ENCODE results near the gene NES. TPM values are rescaled to one million over a fixed set of nuclear protein-coding genes. Genes with fewer than 3 reads are reported as not detected.

Gene NES
- polyA plus RNA-seq, 4 donors = 0.22 to 17.9 (median 6.4) TPM

DNA sequence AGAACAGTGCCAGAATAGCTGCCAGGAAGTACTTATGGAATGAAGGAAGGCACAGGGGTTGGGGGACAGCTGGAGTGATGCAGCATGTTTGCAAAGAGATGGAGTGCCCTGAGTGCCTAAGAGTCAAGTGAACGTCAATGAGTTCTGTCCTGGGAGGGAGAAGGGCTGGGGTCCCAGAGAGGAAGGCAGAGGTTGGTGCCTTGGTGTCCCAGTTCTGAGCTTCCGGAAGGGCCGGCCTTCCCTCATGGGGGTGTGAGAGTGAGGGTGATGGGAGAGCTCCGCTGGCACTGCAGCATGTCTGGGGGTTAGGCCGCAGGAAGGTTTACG is 17.6 kb downstream of the NES start:
- H3K27me3 ChIP-seq (ENCODE audit: control insufficient read depth in 3 of 3, insufficient read depth in 3 of 3, low read length in 3 of 3) = peaks cover 0 to 21% (median 0%) of the 10 kb centered on the region in 3 donors
- no peaks in the 10 kb centered on the region for H3K9me3 ChIP-seq (ENCODE audit: control insufficient read depth in 2 of 2, insufficient read depth in 1 of 2, low read depth in 1 of 2, low read length in 1 of 2)
- peak overlapping the region in 2 of 3 donors; percentile 4 to 55 for H3K4me3 ChIP-seq (ENCODE audit: low read depth in 1 of 3, low read length in 3 of 3)
- FAIRE-seq (no peak), DNase-seq (no peak)
- WGBS, 3 donors = 24 to 33% (median 33%) methylated on average over 6 of the region's 6 CpGs
- H3K36me3 ChIP-seq (ENCODE audit: control insufficient read depth in 3 of 3, insufficient read depth in 2 of 3, low read depth in 1 of 3, low read length in 3 of 3) = peaks cover 0 to 14% (median 0%) of the 10 kb centered on the region in 3 donors
- H3K27ac ChIP-seq (ENCODE audit: low read depth in 1 of 3, low read length in 2 of 3) = peak overlapping the region in 1 of 3 donors; percentile 46
- peaks cover 2 to 64% (median 23%) of the 10 kb centered on the region in 3 donors for H3K4me1 ChIP-seq (ENCODE audit: control insufficient read depth in 3 of 3, insufficient read depth in 2 of 3, low read depth in 1 of 3, low read length in 2 of 3)

- peaks cover 0 to 16% (median 0%) of the 10 kb centered on the region in 3 donors for H3K36me3 ChIP-seq (ENCODE audit: control insufficient read depth in 3 of 3, insufficient read depth in 2 of 3, low read depth in 1 of 3, low read length in 3 of 3)
- H3K4me3 ChIP-seq (ENCODE audit: low read depth in 1 of 3, low read length in 3 of 3) = no peak overlapping the region
- H3K4me1 ChIP-seq (ENCODE audit: control insufficient read depth in 3 of 3, insufficient read depth in 2 of 3, low read depth in 1 of 3, low read length in 2 of 3) = peaks cover 2 to 58% (median 18%) of the 10 kb centered on the region in 3 donors
- FAIRE-seq (no peak), DNase-seq (no peak)
- no peak overlapping the region for H3K27ac ChIP-seq (ENCODE audit: low read depth in 1 of 3, low read length in 2 of 3)
- no peaks in the 10 kb centered on the region for H3K9me3 ChIP-seq (ENCODE audit: control insufficient read depth in 2 of 2, insufficient read depth in 1 of 2, low read depth in 1 of 2, low read length in 1 of 2)
- peaks cover 0 to 23% (median 0%) of the 10 kb centered on the region in 3 donors for H3K27me3 ChIP-seq (ENCODE audit: control insufficient read depth in 3 of 3, insufficient read depth in 3 of 3, low read length in 3 of 3)
- WGBS, 3 donors = 76 to 81% (median 76%) methylated on average over 10 of the region's 10 CpGs
Observed at GRCh38 chr1:156658945-156659574, 18.1 kb downstream of the NES start.

DNA sequence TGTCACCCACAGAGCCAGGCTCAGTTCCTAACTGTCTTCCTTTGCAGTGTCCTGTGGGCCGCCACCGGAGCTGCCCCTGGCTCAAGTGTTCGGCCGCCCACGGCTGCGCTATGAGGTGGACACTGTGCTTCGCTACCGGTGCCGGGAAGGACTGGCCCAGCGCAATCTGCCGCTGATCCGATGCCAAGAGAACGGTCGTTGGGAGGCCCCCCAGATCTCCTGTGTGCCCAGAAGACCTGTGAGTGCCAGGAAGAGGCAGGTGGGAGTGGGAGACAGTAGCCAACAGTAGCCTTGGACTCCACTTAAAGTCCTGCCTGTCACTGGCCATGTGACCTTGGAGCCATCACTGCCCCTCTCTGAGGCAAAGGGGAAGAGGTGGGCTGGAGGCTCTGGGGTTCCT is 18.7 kb downstream of the NES start:
- DNase-seq (no peak), FAIRE-seq (no peak)
- 91 to 94% (median 93%) methylated on average over 14 of the region's 14 CpGs for WGBS, 3 donors
- Histone ChIP-seq H3K36me3 (ENCODE audit: control insufficient read depth in 3 of 3, insufficient read depth in 2 of 3, low read depth in 1 of 3, low read length in 3 of 3) (peaks cover 0 to 16% (median 0%) of the 10 kb centered on the region in 3 donors), H3K27ac (ENCODE audit: low read depth in 1 of 3, low read length in 2 of 3) (no peak overlapping the region), H3K4me1 (ENCODE audit: control insufficient read depth in 3 of 3, insufficient read depth in 2 of 3, low read depth in 1 of 3, low read length in 2 of 3) (peaks cover 2 to 53% (median 15%) of the 10 kb centered on the region in 3 donors), H3K9me3 (ENCODE audit: control insufficient read depth in 2 of 2, insufficient read depth in 1 of 2, low read depth in 1 of 2, low read length in 1 of 2) (no peaks in the 10 kb centered on the region), H3K27me3 (ENCODE audit: control insufficient read depth in 3 of 3, insufficient read depth in 3 of 3, low read length in 3 of 3) (peaks cover 0 to 23% (median 0%) of the 10 kb centered on the region in 3 donors), H3K4me3 (ENCODE audit: low read depth in 1 of 3, low read length in 3 of 3) (no peak overlapping the region)

GRCh38 chr1:156657741-156658319 is 19.4 kb downstream of the NES start:
- Histone ChIP-seq H3K4me1 (ENCODE audit: control insufficient read depth in 3 of 3, insufficient read depth in 2 of 3, low read depth in 1 of 3, low read length in 2 of 3) (peaks cover 2 to 46% (median 15%) of the 10 kb centered on the region in 3 donors), H3K4me3 (ENCODE audit: low read depth in 1 of 3, low read length in 3 of 3) (no peak overlapping the region), H3K27ac (ENCODE audit: low read depth in 1 of 3, low read length in 2 of 3) (no peak overlapping the region), H3K9me3 (ENCODE audit: control insufficient read depth in 2 of 2, insufficient read depth in 1 of 2, low read depth in 1 of 2, low read length in 1 of 2) (no peaks in the 10 kb centered on the region), H3K27me3 (ENCODE audit: control insufficient read depth in 3 of 3, insufficient read depth in 3 of 3, low read length in 3 of 3) (peaks cover 0 to 23% (median 0%) of the 10 kb centered on the region in 3 donors), H3K36me3 (ENCODE audit: control insufficient read depth in 3 of 3, insufficient read depth in 2 of 3, low read depth in 1 of 3, low read length in 3 of 3) (peaks cover 0 to 16% (median 0%) of the 10 kb centered on the region in 3 donors)
- no peak for DNase-seq
- FAIRE-seq = no peak
- WGBS, 3 donors = 16 to 28% (median 22%) methylated on average over 15 of the region's 15 CpGs

GRCh38 chr1:156656806-156657740 is 20.1 kb downstream of the NES start:
- no peaks in the 10 kb centered on the region for H3K9me3 ChIP-seq (ENCODE audit: control insufficient read depth in 2 of 2, insufficient read depth in 1 of 2, low read depth in 1 of 2, low read length in 1 of 2)
- H3K27me3 ChIP-seq (ENCODE audit: control insufficient read depth in 3 of 3, insufficient read depth in 3 of 3, low read length in 3 of 3) = peaks cover 0 to 23% (median 0%) of the 10 kb centered on the region in 3 donors
- DNase-seq (peak; percentile 62 to 83), FAIRE-seq (no peak)
- peak overlapping the region in 1 of 3 donors; percentile 12 for H3K27ac ChIP-seq (ENCODE audit: low read depth in 1 of 3, low read length in 2 of 3)
- H3K36me3 ChIP-seq (ENCODE audit: control insufficient read depth in 3 of 3, insufficient read depth in 2 of 3, low read depth in 1 of 3, low read length in 3 of 3) = peaks cover 0 to 16% (median 0%) of the 10 kb centered on the region in 3 donors
- H3K4me1 ChIP-seq (ENCODE audit: control insufficient read depth in 3 of 3, insufficient read depth in 2 of 3, low read depth in 1 of 3, low read length in 2 of 3) = peaks cover 2 to 39% (median 14%) of the 10 kb centered on the region in 3 donors
- peak overlapping the region in 2 of 3 donors; percentile 12 to 24 for H3K4me3 ChIP-seq (ENCODE audit: low read depth in 1 of 3, low read length in 3 of 3)
- WGBS, 3 donors = 7 to 26% (median 19%) methylated on average over 54 of the region's 54 CpGs

DNA sequence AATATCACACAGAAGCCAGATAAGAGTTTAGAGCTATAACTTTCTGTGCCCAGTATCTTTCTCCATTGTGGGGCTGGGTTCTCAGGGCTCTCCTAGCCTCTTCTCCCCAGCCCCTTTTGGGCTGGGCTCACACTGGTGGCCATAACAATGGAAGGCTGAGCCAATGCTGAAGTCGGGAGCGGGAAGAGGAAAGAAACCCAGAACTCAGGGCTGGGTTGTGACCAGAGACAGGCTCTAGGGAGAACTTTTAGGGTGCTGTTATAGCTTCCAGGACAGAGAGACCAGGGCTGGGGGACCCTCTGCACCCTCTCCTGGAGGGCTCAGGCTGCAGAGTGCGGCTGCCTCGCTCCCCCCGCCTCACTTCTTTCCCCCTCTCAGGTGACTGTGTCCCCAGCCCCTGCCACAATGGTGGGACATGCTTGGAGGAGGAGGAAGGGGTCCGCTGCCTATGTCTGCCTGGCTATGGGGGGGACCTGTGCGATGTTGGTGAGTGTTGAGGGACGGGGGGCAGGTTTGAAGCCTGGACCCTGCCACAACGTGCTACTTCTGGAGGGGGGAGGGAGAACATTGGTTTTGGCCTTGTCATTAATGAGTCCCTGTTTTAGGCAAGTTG is 21.2 kb downstream of the NES start:
- peaks cover 2 to 30% (median 7%) of the 10 kb centered on the region in 3 donors for H3K4me1 ChIP-seq (ENCODE audit: control insufficient read depth in 3 of 3, insufficient read depth in 2 of 3, low read depth in 1 of 3, low read length in 2 of 3)
- H3K27me3 ChIP-seq (ENCODE audit: control insufficient read depth in 3 of 3, insufficient read depth in 3 of 3, low read length in 3 of 3) = peaks cover 0 to 23% (median 0%) of the 10 kb centered on the region in 3 donors
- no peak overlapping the region for H3K27ac ChIP-seq (ENCODE audit: low read depth in 1 of 3, low read length in 2 of 3)
- 65 to 83% (median 73%) methylated on average over 9 of the region's 9 CpGs for WGBS, 3 donors
- H3K9me3 ChIP-seq (ENCODE audit: control insufficient read depth in 2 of 2, insufficient read depth in 1 of 2, low read depth in 1 of 2, low read length in 1 of 2) = no peaks in the 10 kb centered on the region
- no peak overlapping the region for H3K4me3 ChIP-seq (ENCODE audit: low read depth in 1 of 3, low read length in 3 of 3)
- no peak for DNase-seq
- FAIRE-seq = no peak
- H3K36me3 ChIP-seq (ENCODE audit: control insufficient read depth in 3 of 3, insufficient read depth in 2 of 3, low read depth in 1 of 3, low read length in 3 of 3) = peaks cover 0 to 24% (median 0%) of the 10 kb centered on the region in 3 donors

- WGBS, 3 donors = 62 to 77% (median 75%) methylated on average over 2 of the region's 2 CpGs
- H3K36me3 ChIP-seq (ENCODE audit: control insufficient read depth in 3 of 3, insufficient read depth in 2 of 3, low read depth in 1 of 3, low read length in 3 of 3) = peaks cover 0 to 24% (median 0%) of the 10 kb centered on the region in 3 donors
- no peaks in the 10 kb centered on the region for H3K9me3 ChIP-seq (ENCODE audit: control insufficient read depth in 2 of 2, insufficient read depth in 1 of 2, low read depth in 1 of 2, low read length in 1 of 2)
- no peak overlapping the region for H3K27ac ChIP-seq (ENCODE audit: low read depth in 1 of 3, low read length in 2 of 3)
- H3K4me3 ChIP-seq (ENCODE audit: low read depth in 1 of 3, low read length in 3 of 3) = no peak overlapping the region
- peaks cover 2 to 23% (median 6%) of the 10 kb centered on the region in 3 donors for H3K4me1 ChIP-seq (ENCODE audit: control insufficient read depth in 3 of 3, insufficient read depth in 2 of 3, low read depth in 1 of 3, low read length in 2 of 3)
- FAIRE-seq = no peak
- peaks cover 0 to 23% (median 0%) of the 10 kb centered on the region in 3 donors for H3K27me3 ChIP-seq (ENCODE audit: control insufficient read depth in 3 of 3, insufficient read depth in 3 of 3, low read length in 3 of 3)
- peak in 1 of 2 donors; percentile 29 for DNase-seq
Observed at GRCh38 chr1:156655151-156655903, 21.9 kb downstream of the NES start.
